ENCODE measurements around the gene CRADD.

Gene CRADD

DNA sequence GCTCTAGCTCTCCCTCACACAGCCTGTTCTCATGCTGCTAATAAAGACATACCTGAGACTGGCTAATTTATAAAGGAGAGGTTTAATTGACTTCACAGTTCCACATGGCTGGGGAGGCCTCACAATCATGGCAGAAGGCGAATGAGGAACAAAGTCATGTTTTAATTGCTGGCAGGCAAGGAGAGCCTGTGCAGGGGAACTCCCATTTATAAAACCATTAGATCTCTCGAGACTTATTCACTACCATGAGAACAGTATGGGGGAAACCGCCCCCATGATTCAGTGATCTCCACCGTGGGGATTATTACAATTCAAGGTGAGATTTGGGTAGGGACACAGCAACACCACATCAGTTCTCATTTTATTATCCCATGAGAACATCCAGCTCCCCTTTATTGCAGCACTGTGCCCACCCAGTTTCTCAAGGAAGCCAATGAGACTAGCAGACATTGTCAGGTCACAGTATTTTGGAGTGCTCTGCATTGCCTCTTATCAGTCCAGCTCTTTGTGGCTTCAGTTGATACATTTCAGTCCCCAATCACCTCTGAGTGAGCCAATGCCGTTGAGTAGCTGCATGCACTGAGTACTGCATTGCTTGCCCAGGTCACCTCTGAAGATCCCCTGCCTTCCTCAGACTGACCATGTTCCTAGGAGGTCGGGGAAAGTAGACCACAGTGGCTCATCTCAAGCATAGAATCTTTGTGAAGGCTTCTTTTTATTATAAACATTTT is 131.2 kb downstream of the CRADD start:
- DNase-seq (ENCODE audit: low read depth): no peak

DNA sequence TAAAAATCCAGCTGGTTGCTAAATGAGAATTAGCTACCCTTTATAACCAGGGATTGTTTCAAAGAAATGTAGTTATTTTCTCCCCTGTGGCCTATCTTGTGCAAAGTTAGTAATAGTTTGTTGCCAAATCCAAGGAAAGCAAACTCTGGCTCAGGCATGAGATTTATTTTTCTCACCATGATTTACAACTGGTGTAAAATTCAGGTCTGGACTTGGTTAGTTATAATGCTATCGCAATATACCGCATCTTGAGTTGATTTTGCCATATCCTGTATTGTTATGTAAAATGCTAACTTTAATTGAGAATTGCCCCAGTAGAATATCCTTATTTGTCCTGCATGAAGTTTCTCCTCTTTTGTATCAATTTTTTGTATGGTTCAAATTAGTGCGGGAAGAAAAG is 135.5 kb downstream of the CRADD start:
- no peak for DNase-seq (ENCODE audit: low read depth)

DNA sequence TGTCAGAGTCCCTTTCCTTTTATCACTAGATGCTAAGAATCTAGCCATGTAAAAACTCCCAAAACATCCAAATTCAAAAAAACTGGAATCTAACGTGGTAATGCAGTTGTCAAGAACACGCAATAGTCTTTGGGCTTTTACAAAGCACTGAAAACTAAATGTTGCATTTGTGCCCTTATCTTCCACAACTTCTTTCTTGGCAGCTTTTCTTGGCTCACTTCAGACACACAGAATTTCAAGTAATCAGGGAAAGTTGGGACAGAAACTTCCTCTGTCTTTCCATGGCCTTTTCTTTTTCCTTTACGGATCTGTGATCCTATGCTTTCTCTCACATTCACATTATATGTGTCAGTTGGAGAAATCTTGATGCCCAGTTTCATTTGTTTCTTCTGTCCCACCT is 136.0 kb downstream of the CRADD start:
- no peak for DNase-seq (ENCODE audit: low read depth)

DNA sequence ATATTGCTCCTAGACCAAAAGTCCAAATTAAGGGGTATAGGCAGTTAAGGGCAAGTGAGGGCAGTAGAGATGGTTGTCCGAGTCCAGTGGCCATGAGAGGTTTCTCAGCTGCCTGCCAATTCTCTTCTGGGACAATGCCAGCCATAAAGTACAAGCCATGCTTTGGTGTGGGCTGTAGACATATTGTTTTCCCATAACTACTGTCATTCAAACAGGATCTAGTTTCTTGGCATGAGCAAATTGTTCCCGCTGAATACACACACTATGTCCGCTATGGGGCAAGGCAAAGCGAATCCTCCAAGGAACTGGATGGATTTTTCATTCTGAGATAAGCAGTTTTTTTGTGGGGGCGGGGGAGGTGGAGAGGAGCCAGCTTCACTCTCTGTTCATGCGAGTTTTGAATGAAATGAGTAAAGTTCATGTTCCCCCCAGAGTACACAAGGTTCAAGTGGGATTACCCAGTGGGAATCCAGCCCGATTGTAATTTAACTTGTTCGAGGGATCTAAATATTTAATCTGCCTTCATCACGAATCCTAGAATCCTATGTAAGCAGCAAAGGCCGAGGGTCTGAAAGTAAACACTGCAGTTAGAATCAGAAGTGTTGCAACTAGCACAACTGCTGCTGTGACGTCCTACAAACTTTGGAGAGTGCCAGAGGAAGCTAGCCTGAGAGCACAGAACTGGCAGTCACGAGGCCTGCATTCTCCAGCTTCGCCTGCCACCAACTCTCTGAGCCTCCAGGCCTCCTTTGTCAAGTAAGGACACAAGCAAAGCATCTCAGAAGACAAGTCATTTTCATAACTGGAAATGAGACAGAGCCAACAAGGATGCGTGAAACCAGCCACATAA is 137.0 kb downstream of the CRADD start:
- no peak for DNase-seq (ENCODE audit: low read depth)

DNA sequence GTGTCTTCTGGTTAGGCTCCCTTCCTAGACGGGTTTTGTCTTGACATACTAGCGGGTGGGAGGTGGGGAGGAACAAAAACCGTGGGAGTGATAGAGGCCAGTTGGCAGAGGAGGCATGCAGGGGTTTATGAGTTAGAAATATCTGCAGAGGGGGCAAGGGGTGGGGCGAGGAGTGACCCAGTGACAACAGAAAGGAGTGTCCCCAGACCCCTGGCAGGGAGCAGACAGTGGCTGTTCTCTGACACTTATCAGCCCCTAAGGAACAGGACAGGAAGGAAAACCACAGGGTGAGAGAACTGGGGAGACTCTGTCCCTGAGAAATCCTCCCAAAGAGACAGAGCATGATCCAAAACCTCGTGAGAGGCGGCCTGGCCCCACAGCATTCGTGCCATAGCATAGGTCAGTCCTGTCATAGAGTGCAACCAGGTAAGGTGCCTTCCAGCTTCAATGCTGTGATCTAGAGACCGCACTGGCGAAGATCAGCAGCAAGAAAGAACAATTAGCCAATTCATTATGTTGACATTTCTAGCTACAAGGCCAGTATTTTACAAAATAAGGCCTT is 141.4 kb downstream of the CRADD start:
- DNase-seq (ENCODE audit: low read depth): no peak

DNA sequence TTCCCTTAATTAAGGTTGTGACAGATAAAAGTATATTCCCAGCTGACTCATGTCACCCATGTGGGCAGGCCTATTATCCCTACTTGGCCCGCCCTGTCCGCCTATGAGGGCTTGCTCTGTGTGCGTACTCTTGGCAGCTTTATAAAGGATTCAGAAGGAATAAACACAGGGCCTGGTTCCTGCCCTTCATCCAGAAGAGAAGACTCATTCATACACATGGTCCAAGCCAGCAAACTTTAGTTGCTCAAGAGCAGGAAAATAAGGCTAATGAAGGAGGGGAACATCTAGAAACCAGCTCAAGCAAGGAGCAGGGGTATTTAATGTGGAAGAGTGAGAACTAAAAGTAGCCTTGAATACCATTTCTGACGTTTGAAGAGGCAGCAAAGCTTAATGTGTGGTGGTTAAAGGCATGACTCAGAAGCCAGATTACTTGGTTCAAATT is 141.9 kb downstream of the CRADD start:
- DNase-seq (ENCODE audit: low read depth): no peak

DNA sequence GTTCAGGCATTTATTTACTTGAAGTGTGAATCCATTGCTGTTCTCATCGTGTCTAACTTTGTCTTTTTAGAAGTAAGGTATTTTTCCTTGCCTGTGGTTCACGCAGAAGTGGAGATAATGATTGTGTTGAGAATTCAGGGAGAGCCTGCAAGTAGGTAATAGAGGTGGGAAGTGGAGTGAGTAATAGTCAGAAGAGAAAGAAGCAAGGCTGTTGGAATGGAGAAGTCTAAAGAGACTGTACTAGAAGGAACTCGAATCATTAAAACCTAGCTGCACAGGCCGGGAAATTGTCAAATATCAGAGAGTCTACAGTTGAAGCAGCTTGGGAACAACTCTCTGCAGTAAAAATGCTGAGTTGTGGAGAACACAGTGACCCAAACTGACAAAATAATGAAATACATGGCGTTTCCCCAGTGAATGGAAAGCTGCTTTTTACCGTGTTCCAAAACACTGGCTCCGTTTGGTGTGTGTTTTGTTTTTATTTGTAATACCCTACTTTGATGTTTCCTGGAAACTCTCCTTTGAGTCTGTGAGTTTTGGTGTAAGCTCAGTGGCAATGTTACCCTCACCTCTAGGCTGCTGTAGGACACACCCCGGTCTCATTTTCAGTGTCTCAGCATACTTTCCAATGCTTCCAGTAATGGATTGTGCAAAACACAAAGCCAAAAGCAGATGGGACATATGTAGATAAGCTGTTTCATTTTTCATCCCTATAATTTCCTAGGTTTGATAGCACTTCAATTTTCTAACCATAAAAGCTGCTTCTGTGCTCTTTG is 146.6 kb downstream of the CRADD start:
- no peak for DNase-seq (ENCODE audit: low read depth)

DNA sequence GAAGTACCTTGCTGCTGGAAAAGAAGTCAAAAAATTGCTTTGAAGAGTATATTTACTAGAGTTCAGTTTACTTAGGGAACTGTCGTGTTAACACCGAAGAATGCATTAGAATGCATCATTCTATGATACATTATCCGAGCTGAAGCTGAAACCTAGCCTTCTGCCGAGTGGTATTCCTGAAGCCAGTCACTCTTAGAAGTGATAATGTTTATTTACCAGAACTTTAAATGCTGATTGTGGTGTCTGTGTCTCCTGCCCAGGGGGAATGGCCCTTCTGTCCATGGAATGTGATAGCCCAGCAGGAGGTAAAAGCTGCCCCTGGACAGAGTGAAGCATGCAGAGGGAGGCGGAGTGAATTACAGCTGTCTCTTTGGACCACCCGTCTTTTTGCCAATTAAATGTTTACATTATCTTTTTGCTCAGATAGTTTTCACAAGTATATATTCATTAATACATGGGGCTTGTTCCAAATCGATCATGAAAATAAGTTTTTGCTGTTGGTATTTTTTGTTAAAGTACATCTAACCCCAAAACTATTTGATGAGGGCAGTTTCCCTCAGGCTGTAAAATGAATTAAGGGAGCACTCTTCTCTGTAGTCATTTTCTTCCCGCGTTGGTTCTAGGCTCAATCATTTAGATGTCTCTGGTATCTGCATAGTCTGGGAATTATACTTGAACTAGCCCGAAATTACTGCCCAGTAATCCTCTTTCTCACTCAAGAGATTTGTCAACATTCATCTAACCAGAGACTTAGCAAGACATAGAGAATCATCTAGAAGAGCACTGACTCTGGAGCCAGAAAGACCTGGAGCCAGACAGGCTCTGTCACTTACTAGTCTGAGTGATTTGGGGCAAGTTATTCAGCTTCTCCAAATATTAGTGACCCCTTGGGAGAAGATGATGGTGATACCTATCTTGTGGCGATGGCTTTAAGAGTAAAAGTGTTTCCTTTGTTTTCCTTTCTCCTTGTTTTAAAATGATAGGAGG is 147.6 kb downstream of the CRADD start:
- no peak for DNase-seq (ENCODE audit: low read depth)

DNA sequence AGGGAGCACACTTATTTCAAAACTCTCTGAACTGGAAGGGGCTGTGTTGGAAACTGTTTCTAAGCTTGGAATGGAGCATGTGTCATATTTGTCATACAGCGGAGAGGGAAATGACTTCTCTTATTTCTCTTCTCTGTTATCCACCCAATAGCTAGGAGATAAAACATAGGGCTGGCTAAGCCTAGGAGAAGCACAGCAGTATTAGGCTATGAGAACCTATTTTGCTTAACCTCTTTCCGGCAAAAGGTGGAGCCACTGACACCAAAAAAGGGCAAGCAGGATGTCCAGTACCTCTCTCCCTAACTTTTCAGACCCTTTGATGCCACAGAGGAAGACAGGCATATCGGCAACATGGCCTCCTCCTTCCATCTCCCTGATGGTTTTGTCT is 148.3 kb downstream of the CRADD start:
- DNase-seq (ENCODE audit: low read depth): no peak

DNA sequence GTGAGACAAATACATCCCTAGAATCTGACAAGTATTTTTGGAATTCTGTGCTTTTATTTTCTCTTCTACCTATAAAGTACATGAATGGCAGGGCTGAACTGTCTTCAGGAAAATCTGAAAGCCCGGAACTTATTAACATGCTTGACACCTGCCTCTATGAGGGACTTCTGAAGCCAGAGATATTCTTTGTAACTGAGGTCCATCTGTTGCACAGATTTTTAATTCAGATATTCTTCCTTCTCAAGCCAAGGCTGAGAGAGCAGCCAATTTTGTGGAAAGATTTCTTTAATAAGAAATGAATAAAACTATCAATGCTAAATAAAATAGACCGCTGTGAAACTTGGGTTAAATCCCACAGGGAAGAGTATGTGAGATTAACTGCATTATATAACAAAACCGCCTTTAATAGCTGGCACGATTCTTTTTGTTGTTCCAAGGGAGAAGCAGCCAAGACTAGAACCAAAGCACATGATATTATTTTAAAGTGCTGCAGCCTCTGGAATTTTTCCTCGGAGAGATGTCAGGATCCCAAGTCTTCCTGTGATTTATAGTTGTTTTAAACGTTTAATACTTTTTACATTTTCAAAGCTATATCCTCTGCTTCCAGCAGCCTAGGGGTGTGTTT is 148.9 kb downstream of the CRADD start:
- DNase-seq (ENCODE audit: low read depth): no peak

DNA sequence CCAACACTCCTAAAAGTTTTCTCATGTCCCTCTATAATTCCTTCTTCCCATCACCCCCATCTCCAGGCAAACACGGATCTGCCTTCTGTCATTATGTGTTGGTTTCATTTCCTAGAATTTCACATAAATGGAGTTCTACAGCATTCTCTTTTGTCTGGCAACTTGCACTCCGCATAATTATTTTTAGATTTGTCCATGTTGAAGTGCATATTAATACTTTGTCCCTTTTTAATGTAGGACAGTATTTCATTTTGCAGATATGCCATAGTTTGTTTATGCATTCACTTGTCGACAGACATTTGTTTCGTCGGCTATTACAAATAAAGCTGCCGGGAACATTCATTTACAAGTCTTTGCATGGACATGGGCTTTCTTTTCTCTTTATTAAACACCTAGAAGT is 150.0 kb downstream of the CRADD start:
- DNase-seq (ENCODE audit: low read depth): no peak

DNA sequence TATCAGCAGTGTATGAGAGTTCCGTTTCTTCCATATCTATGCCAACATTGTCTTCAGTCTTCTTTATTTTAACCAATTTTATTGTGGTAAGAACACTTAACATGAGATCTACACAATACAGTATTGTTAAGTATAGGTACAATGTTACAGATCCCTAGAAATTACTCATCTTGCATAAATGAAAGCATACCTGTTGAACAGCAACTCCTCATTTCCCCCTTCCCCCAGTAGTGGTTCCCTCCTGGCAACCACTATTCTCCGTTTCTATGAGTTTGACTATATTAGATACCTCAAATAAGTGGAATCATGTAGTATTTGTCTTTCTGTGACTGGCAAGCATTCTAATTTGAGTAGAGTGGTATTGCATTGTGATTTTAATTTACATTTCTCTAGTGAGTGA is 150.5 kb downstream of the CRADD start:
- DNase-seq (ENCODE audit: low read depth): no peak

DNA sequence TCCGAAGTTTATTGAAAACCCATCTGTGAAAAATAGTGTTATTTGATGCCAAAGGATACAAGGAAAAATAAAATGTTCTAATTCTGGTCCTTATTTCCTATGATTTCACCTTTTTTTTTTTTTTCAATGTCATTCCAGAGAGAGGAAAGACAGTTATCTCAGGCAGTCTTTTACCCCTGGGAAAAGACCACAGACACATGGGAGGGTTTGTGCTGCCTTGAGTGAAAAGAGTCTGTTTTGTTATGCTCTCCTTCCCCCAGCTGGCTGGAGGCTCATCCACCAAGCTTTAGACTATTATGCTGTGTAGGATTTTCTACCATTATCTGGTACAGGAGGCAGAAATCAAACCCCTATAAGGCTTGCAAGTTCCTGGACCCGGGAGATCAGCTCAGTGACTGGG is 151.8 kb downstream of the CRADD start:
- no peak for DNase-seq (ENCODE audit: low read depth)

DNA sequence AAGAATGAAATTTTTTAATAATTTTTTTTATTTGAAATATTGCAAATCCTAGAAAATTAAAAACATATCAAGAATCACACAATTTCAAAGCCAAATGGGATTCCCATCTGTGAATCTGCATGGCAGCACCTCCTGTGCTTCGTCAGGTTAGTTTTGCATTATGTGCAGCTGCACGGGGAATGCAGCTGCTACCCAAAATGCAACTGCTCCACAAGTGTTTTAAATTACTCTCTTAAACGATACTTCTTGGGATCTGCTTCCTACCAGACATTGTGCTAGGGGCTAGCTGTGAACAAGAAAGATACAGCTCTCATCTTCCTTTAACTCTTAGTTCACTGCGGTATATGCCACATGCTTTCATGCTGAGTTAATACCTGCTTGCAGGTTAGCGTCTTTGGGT is 154.2 kb downstream of the CRADD start:
- DNase-seq (ENCODE audit: low read depth): no peak

DNA sequence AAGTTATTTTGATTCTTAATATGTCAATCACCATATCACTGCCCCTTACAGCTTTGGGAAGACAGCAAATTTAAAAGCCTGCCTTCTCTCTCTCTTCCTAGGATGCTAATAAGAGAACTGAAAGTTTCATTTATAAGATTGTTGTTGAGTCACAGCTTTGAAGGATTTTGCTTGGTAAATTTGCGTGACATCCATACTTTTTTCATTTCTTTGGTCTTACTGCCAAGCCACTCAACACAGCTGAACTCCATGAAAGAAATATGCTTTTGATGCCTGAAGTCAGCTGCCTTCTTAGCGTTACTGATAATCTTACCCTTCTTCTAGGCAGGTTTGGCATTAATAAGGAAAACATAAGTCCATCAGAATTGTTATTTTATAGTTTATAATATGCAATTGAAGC is 155.0 kb downstream of the CRADD start:
- no peak for DNase-seq (ENCODE audit: low read depth)

DNA sequence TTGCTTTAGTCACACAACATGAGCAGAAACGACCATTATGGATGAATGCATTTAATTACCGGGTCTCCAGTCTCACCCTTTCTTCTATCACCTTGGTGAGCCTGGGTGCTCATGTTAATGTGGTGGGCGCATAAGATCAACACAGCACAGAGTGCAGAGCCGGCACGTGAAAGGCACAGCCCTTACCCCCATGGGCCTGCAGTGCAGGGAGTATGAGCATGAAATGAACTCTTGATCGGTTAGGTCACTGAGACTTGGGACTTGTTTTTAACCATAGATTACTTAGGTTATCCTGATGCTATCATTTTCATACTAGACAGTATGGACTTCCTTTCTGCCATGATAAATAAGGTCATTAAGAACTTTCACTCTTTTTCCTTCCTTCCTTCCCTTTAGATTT is 156.8 kb downstream of the CRADD start:
- no peak for DNase-seq (ENCODE audit: low read depth)

DNA sequence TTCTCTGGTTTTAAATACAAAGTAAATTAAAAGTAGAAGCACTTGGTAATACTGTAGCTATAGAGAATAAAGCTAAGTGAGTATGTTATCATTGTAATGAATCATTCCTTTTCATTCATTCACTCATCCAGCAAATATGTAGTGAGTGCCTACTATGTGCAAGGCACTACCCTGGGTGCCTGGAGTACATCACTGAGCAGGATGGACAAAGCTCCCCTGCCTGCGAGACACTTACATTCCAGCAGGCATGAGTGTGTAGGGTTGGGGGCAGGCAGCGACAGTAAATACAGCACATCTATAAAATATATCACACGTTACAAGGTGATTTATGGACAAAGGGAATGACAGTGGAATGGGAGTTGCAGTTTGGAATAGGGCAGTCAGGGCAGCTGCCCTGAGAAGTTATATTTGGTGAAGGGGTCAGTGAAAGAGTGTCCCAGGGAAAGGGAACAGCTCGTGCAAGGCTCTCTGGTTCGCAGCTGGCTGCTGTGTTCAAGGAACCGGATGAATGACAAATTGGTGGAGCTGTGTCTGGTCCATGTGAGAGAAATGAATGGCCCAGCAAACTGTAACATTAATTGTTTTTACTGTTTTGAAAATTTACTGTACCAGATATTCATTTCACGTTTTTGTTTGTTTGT is 159.6 kb downstream of the CRADD start:
- no peak for DNase-seq (ENCODE audit: low read depth)

DNA sequence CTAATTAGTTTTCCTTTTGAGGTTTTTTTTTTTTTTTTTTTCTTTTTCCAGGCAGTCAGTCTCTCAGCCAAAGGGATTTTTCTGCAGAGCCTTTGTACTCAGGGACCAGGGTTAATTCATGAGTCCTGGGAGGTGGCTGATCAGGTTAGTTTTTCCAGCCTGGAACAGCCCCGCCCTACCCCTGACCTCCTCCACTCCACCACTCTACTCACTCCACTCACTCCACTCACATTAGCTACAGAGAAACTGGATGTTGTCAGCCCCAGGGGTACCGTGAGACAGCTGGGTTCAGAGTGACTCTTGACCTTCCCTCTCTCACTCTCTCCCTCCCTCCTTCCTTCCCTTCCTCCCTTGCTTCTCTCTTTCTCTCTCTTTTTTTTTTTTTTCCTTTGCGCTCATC is 161.0 kb downstream of the CRADD start:
- DNase-seq (ENCODE audit: low read depth): no peak

DNA sequence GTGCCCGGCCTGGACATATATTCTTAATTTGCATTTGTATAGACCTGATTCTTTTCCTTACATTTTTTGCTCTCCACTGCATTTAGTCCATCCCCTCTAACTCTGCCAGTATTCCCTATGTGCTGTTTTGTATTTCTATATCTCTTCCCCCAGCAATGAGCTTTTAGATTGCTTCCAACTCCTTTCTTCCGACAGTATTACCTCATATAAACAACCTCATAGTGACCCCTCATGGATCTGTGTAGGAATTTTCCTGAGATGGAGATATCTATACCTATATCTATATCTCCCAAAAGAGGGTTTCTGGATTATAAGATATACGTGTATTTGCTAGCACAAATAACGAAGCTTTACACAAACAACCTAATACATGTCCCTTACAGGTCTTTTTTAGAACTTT is 161.9 kb downstream of the CRADD start:
- DNase-seq (ENCODE audit: low read depth): no peak

DNA sequence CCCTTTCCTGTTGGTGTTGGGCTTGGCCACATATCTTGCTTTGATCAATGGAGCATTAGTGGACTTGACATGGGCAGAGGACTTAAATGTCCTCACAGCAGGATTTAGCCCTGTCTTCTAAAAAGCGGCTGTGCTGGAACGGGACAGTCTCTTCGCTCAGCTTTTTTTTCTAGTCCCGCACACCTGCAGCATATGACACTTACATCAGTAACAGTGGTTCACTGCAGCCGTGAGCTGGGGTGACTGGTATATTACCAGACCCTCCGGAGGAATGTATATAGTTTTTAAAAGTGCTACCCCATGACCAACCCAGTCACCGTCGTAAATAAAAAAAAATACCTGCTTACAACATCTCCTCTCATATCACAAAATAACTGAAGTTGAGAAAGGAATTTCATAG is 164.5 kb downstream of the CRADD start:
- no peak for DNase-seq (ENCODE audit: low read depth)

All from stimulated activated CD8-positive, alpha-beta memory T cell treated with anti-CD3 and anti-CD28 coated beads, Interleukin-4, amount 100 ng/mL, for 24 hours (primary cell).